Stimulated activated CD8-positive, alpha-beta memory T cell treated with anti-CD3 and anti-CD28 coated beads, Interleukin-2, amount 100 ng/mL, for 48 hours (primary cell): ENCODE data around the gene ROCK2.

ENCODE experiments used
- DNase-seq, 2 donors: peaks; one replicate each; pipeline ENCODE4 v3.0.0-alpha.2; 2020; ENCODE audit warnings: low read depth in 2 of 2

ROCK2 gene

DNA sequence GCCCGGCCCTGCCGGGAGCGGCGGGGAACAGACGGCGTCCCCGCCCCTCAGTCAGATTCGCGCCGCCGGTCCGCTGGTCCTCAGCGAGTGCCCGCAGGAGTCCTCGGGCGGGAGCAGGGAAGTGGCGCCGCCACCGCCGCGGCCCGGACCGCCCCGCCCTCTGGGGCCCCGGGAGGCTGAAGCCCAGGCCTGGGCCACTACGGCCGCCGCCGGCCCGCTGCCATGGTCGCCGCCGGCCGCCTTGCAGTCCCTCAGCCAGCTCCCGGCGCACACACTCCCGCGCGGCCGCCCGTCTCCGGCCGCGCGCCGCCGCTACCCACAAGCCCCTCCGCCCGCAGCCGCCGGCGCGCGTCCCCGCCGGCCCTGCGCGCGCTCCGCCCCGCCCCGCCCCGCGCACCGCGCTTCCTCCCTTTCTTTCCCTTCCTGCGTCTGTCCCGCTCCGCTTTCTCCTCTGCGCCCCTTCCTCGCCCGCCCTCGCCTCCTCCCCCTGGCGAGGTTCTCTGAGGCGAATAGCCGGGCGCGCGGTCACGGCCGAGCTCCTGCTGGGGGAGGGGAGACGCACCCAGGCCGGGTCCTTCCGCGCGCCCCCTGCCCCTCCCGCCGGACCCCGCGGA, at the start of gene ROCK2:
Gene ROCK2 (minus strand): TSS at position 295 of the 614 bp plus-strand sequence. CDS start 500 bp downstream, outside the sequence.
- DNase-seq: peak; percentile 52 to 57

DNA sequence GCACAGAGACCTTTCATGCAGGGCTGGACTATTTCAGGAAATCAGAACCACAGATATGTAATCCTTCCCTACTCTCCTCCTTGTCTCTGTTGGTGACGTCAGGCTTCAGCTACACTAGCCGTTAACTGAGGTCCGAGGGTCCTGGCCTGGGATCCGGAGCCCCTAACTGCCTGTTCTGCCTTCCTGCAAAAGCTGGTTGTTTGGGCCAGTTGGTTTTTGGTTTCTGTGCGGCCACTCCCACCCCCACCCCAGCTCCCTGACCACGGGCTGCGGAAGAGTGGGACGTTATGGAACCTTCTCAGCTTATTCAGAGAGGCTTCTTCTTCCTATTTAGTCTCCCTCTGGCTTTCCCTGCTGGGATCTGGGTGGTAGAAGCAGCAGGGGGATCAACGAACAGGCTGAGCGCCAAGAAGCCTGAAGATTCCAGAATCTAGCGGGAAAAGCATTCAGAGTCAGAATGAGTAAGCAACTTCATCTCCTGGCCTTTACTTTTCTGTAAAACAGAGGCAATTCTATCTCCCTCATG, 49.3 kb upstream of the ROCK2 start:
- DNase-seq: no peak

DNA sequence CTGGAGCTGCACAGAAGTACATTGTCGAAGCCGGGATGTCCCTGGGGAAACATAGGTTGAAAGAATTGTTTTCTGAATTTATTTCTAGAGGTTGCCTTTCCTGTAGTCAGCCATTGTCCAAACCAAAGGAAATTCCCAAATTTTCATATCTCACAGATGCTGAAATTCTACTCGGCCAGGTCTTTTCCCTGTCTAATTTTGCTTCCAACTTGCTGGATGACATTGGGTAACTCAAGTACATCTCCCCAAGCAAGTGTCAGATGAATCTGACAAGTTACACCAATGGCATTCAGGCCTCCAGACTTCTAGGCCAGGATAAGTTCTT, 47.5 kb upstream of the ROCK2 start:
- DNase-seq: no peak

DNA sequence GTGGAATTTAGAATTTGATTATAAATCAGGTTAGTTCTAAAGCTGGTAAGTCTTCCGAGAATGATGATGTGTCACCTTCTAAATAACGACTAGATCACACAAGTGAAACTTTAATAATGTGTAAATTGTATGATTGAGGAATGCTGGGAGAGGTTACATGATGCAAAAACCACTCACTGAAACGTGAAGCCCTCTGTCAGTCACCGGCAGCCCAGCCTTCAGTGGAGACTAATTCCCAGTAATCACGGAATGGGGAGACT, 45.9 kb upstream of the ROCK2 start:
- no peak for DNase-seq

DNA sequence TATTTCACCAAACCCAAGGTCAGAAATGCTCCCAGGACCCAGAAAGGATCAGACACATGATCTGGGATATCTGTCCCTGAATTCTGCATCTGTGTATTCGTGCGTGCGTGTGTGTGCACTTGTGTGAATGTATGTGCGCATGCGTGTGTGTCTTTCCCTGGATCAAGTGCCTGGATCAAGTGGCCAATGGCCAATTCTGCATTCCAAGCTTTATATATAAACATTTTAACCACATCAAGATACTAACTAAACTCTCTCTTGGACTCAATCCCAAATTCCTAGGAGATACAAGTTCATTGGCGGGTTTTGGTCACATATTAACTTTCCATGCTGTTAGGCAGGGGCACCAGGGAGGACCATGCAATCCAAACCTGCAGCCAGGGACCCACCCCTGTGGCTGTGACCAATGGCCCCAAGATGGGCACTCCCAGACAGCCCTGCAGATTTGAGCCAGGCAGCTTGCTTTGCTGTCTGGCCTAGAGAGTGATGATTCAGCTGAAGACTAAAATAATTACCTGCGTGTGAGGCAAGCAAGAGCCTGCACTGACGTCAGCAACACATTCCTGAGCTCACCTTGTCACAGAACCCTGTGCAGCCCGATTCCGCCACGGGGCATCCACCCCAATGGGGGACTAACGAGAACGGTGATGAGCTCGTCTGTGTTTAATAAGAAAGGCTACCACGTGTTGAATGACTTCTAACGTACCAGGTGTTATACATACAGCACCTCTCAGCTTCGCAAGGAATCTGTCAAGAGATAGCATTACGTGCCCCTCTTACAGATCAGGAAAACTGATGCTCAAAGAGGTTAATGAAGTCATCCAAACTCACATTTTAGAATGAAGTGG, 45.3 kb upstream of the ROCK2 start:
- no peak for DNase-seq

DNA sequence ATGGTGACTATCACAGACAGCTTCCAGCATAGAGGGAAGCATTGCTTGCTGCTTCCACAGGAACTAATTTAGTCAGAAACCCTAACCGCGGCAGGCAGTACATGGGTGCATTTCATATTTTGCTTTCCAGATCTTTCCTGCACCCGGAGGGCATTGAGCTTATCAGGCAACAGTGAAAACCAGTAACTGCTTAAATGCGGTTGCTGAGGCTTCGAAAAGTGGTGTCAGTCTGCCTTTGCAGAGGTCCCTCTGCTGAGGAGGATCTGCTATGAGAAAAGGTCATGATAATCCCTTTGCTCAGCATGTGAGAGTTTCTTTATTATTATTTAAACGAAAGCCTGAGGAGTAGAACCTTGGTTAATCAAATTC, 44.6 kb upstream of the ROCK2 start:
- no peak for DNase-seq

DNA sequence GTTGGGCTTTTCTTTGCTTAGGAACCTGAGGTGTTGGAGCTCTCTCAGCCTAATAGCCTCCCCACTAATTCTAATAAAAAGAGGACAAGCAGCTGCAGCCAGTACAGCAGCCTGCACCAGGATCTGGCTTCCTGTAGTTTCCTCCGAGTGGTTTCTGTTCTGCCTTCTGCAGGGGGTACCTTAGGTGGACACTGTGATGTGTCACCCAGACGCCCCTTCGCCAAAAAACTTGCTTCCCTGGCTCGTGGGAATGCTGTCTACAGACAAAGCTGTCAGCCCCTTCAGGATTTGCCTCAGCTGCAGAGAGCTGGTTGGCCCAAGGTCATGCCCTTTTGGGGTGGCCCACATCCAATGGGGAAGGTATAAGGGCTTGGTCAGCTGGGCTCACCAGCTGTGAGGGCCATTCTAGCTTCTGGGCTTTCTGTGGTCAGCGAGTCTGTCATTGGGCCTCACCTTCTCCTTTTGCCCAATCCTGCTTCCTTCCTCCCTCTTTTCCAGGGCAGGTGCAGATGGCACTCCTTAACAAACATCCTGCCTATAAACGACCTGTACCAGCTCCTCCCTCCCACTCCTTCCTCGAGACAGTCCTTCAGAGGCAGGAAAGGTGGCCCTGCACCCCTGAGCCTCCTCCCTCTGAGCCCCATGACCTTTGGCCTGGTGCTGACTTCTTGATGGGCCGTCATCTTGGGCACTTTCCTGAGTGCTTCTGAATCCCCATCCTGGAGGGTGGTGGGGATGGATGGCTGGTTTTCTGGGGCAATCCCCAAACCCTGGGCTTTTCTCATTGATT, 44.0 kb upstream of the ROCK2 start:
- DNase-seq: no peak

DNA sequence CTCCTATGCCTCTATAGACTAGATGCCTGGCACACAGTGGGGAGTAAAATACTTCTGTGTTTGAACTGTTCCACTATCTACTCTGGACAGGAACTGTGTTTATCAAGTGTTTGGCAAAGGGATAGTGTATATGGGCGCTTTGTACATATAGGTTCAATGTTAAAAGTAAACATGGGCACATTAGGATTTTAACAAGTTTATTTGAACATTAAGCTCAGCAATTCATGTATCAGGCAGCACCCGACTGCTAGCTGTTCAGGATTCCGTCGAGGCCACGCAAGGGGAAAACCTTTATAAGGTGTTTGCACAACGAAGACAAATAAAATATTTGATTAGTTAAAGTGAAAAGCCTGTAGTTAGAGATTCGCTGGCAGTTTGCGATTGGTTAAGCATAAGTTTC, 43.4 kb upstream of the ROCK2 start:
- DNase-seq: no peak

DNA sequence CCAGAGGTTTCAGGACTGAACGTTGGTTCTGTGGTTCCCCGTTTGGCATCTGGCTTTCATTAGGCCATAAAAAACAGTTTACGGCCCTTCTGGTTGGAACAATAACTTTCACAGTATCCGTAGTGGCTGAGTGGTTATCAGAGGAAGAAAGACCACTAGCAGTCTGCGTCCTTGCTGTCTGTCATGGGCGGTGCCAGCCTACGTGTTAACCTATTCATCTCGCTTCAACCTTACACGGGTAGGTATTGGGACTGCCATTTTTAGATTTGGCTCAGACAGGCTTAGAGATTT, 42.6 kb upstream of the ROCK2 start:
- DNase-seq: no peak

DNA sequence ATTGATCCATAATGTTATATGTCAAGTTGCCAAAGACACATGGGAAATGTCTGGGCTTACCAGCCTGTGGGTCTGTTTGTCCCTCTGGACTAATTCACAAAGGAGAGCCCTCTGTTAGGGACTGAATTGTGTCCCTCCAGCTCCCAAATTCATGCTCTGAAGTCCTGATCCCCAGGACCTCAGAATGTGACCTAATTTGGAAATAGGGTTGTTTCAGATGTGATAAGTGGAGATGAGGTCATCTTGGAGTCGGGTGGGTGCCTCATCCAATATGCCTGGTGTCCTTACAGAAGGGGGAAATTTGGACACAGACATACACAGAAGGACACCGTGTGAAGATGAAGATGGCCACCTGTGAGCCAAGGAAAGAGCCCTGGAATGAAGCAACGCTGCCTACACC, 41.4 kb upstream of the ROCK2 start:
- no peak for DNase-seq

DNA sequence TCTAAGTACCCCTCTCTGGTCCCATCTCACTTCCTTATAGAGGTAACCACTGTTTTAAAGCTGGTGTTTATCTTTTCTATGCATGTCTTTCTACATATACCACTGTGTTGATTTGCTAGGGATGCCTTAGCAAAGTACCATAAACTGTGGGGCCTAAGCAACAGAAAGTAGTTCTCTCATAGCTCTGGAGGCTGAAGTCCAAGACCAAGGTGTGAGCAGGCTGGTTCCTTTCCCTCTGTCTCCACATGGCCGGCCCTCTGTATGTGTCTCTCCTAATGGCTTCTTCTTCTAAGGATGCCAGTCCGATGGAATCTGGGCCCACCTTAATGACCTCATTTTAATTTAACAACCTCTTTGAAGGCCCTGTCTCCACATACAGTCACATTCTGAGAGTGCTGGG, 40.8 kb upstream of the ROCK2 start:
- no peak for DNase-seq

DNA sequence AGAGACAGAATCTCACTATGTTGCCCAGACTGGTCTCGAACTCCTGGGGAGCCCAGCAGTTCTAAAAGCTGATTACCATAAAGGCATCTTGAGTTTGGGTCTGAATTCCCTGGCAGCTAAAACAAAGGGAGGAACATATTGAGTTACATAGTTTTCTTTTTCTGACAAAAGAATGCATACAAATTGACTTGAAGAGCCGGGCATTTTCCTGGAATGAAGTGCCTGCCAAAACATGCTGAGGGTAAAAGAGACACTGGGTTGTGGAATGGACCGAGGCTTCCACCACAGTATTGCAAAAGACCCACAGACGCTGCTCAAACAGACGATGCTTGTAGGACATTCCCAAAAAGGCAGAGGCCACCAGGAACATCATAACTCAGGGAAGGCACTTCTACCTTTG, 35.1 kb upstream of the ROCK2 start:
- DNase-seq: no peak

DNA sequence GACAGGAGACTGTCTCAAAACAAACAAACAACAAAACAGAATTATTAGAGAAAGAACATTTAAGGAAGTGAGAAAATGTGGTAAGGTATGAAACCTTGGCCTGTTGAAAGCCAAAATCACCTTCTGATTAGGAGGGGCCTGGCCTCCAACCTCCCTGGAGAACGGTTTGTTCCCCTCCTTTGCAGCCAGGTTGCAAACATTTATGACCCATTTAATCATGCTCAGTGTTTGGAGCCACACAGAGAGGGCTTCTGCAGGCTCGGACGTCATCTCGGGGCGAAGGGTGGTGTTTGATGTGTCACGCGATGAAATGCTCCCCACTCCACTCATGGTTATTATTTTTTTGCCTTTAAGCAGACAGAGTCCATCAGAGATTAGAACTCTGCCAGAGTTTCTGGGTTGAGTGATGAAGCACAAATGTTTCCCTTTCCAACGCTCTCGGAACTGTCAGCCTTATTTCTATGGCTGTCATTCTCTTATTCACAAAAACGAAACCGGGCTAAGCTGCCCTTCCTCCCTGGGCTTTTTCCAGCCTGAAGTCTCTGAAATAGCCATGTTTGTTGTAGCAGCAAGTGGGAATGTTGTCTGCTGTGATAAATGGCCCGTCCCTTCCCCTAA, 33.6 kb upstream of the ROCK2 start:
- no peak for DNase-seq

DNA sequence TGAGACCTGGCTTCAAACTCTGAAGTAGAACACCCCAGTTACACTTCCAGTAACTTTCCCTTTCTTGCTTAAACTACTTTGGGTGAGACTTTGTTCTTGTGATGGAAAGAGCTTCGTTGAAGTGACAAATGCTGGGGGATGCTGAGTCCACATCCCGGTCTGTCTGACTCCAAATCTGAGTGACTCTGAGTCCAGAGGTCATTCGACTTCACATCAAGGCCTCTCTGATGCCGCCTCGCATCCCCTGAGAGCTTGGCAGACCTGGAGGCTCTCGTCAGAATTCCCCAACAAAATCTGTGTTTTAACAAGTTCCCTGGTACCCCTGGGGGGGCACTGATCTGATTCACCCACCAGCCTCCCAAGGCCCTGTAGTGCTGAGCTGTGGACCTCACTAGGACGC, 31.6 kb upstream of the ROCK2 start:
- DNase-seq: no peak

DNA sequence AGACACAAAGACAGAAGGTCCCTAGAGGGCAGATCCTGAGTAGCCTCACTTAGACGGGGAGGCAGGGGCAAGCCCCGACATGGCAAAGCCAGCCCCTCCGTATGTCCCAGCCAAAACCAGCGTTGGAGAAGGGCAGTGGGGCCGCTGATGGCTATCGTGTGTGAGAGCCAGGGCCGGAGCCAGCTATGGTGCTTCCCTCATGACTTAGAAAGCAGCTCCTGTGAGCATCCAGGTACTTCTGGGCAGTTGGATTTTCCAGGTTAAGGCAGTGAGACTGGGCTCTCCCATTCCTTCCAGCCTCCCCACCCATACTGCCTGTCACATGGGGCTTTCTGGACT, 31.2 kb upstream of the ROCK2 start:
- DNase-seq: no peak

DNA sequence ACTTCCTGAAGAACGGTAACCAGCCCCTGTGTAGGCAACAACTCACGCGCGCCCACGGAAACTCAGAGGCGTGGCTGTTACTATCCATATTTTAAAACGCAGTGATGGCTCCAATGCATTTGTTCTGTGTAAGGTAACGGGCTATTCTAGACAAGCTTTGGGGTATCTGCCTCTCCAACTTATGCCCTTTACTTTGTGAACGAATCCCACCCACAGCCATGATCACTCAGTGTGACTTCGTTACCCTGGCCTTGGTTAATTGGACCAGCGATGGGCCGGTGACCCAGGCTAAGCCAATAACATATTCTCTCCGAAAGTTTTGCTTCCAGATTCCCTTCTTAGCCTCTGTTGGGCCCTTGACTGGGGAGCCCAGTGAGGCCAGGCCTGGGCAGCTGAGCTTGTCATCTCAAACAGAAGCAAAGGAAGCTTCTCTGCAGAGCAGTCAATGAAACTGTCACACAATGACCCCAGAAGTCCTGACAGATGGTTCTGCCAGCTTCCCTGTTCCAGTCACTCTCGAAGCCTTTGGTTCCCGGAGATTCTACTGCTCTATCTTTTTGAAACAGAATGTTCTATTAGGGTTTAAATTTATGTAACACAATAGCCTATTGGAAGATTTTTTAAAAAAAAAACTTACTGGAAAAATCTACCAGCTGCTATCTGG, 30.7 kb upstream of the ROCK2 start:
- no peak for DNase-seq

DNA sequence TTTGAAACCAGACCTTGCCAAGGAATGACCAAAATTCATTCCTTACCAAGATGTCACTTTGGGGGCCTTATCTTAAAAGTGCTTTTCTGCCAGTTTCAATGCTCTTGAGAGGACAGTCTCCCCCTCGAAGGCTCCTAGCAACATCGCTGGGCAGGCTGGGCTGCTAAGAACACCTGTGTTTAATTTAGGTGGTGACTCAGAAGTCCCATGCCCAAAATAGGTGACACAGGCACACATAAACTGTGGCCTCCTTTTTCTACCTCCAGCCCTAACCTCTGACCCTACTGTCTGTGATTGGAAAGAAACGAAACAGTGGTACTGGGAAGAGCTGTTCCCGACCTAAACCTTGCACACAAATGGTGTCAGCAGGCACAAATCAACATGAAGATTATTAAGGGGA, 28.7 kb upstream of the ROCK2 start:
- DNase-seq: no peak

DNA sequence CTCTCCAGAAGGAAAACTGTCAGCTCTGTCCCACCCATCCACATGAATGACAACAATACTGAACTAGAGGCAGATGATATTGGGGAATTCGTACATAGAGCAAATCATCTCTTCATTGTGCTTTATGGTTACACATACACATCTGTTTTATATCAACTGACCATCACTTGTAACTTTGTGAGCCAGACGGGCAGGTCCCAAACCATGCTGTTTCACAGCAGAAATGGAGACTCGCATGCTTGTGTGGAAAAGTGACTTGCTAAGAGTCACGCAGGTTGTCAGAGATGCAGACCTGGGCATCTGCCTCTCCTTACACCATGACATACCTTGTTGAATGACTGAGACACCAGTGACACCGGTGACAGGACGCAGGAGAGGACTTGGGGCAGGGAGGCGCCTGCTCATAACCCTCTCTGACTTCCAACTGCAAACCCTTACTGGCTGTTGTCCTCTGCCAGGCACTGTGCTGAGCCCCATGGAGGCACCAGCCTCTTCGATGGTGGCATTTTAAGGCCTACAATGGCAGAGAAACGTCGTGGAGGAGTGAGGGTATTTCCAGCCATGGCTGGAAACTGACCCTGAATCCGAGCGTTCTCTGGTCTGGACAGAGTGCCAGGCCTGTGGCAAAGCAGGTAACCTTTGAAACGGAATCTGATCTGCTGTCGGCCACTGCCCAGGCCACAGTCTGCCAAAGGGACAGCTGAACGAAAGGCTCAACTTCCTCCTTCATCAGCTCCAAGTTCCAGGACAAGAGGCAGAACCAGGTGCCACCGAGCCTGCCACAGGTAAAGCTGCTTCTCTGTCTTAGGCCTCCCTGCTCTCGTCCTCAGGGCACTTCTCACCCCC, 26.9 kb upstream of the ROCK2 start:
- DNase-seq: no peak

DNA sequence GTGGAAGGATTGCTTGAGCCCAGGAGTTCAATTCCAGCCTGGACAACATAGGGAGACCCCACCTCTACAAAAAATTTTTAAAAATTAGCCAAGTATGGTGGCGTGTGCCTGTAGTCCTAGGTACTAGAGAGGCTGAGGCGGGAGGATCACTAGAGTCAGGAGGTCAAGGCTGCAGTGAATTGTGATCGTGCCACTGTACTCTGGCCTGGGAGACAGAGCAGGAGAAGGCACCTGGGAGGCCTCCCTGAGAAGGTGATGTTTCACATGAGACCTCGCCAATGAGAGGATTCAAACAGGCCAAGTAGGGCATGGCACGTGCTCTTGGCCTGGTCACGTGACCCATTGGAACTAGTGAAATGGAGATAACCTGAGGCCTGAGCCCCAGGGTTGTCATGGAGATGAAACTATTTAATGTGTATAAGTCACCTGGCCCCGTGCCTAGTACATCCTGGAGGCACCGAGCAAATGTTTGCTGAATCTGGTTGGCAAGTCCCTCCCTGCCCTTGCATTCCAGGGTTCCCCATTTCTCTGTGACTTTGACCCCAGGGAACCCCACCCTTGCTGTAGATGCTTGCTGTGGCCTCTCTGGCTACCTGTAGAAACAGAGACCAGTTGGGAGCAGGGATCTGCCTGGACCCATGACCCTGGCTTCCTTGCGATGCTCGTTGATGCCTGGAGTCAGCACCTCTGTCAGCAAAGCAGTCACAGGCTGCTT, 26.1 kb upstream of the ROCK2 start:
- DNase-seq: no peak

DNA sequence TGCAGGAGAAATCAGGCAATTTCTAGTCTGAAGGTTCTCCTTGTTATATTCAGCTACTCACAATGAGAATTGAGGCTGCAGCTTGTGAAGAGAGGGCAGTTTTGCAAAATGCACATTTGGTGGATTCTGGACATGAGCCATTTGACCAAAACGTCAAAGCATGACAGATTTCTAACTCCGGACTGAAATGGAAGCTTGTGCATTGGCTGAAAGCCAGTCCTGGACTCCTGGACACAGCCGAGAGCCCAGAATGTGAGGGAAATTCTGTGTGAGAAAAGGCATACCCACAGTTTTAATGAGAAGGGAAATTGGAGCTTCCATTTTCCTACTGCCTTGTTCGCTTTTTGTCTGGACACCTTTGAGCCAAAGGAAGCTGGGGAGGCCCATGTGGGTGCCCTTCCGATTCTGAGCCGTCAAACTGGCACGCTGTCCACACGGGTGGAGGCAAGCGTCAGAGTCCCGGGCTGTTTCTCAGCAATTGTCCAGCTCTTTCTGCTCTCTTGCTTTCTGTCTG, 23.7 kb upstream of the ROCK2 start:
- no peak for DNase-seq
